Smooth muscle cell (in vitro differentiated cells): ENCODE data around the gene FLT4. TPM values are rescaled to one million over a fixed set of nuclear protein-coding genes. Genes with fewer than 3 reads are reported as not detected.

Experiments used
- DNase-seq: peaks from one replicate; lab custom pipeline; 2025; ENCODE audit not compliant: unreplicated experiment; lab: John Stamatoyannopoulos, UW
- H2AFZ ChIP-seq: fragments of 200-600 bp; sonication (generic); 2 replicates; pipeline ENCODE4 v1.6.0; 2016; ENCODE audit warnings: antibody characterized with exemption, low read depth, mild to moderate bottlenecking
- H3F3A ChIP-seq: fragments of 200-600 bp; sonication (generic); 2 replicates; pipeline ENCODE4 v1.6.0; 2017; ENCODE audit warnings: antibody characterized with exemption, low read depth
- H3K27ac ChIP-seq: fragments of 200-600 bp; sonication (generic); 2 replicates; pipeline ENCODE4 v1.5.1; 2016; ENCODE audit warnings: low read depth, mild to moderate bottlenecking
- H3K27me3 ChIP-seq: fragments of 200-600 bp; sonication (generic); 2 replicates; pipeline ENCODE4 v1.6.1; 2016; ENCODE audit warnings: low read depth, mild to moderate bottlenecking
- H3K36me3 ChIP-seq: fragments of 200-600 bp; sonication (generic); 2 replicates; pipeline ENCODE4 v1.5.1; 2016; ENCODE audit warnings: low read depth
- H3K4me1 ChIP-seq: fragments of 200-600 bp; sonication (generic); 2 replicates; pipeline ENCODE4 v1.5.1; 2016; ENCODE audit warnings: low read depth
- H3K4me2 ChIP-seq: fragments of 200-600 bp; sonication (generic); 2 replicates; pipeline ENCODE4 v1.6.0; 2016; ENCODE audit warnings: mild to moderate bottlenecking
- H3K4me3 ChIP-seq: fragments of 200-600 bp; sonication (generic); 2 replicates; pipeline ENCODE4 v1.5.1; 2016; ENCODE audit warnings: mild to moderate bottlenecking
- H3K79me2 ChIP-seq: fragments of 200-600 bp; sonication (generic); 2 replicates; pipeline ENCODE4 v1.6.0; 2016; ENCODE audit warnings: low read depth, mild to moderate bottlenecking
- H3K9ac ChIP-seq: fragments of 200-600 bp; sonication (generic); 2 replicates; pipeline ENCODE4 v1.6.0; 2016; ENCODE audit warnings: low read depth
- H3K9me3 ChIP-seq: fragments of 200-600 bp; sonication (generic); replicated peaks from 2 replicates; pipeline ENCODE4 v1.5.1; 2016; ENCODE audit warnings: low read depth
- H4K20me1 ChIP-seq: fragments of 200-600 bp; sonication (generic); 2 replicates; pipeline ENCODE4 v1.6.0; 2016; ENCODE audit warnings: low read depth
- CTCF ChIP-seq: fragments of 200-600 bp; sonication (generic); IDR thresholded peaks from 2 replicates; pipeline ENCODE4 v1.5.1; 2017; ENCODE audit warnings: borderline replicate concordance, mild to moderate bottlenecking, antibody characterized with exemption; ENCODE audit not compliant: insufficient read depth, poor library complexity, severe bottlenecking
- WGBS: methylation state at CpG from one replicate; pipeline ENCODE4 v1.1.7; 2016; ENCODE audit warnings: low lambda C conversion rate; 5-methylcytosine and 5-hydroxymethylcytosine counted together
- polyA plus RNA-seq: library from polyadenylated mRNA; unstranded; fragments of >200 nt; fragmentation: Nextera tagmentation; extraction: Ambion mirVana; gene quantifications from 2 replicates; pipeline ENCODE4 v1.2.1, GENCODE V29; 2016
- total RNA-seq: library from RNA; depleted of rRNA; stranded (reverse); fragments of >200 nt; gene quantifications from 2 replicates; pipeline ENCODE4 v1.2.3, GENCODE V29; 2014

The FLT4 gene
- total and polyA plus RNA-seq, 2 experiments from 2014 or later, result not detected

DNA sequence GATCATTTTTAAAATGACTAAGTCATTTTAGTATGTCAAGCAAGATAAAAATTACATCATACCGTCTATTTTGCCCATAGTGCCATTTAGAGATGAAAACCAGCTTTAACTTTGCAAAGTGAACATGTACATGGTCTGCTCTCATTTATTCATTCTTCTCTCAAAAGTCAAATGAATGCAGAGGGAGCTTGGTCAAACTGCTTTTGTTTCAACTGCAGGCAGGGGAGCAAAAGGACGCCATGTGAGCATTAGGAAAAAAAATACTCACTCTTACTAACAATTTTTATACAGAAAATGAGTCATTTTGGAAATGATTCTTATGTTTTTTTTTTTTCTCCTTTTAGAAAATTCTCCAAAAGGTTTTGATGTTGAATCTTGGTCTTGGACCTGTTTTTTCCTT lies 73.8 kb downstream of the FLT4 start:
- Histone ChIP-seq H3K27ac (no peak overlapping the region), H3K9ac (no peak overlapping the region), H2AFZ (no peak overlapping the region), H3K4me1 (no peaks in the 10 kb centered on the region), H4K20me1 (peaks cover 23% of the 10 kb centered on the region), H3K36me3 (peaks cover 13% of the 10 kb centered on the region), H3K9me3 (no peaks in the 10 kb centered on the region), H3K79me2 (no peaks in the 10 kb centered on the region), H3F3A (no peaks in the 10 kb centered on the region), H3K4me2 (no peak overlapping the region), H3K4me3 (no peak overlapping the region), H3K27me3 (no peaks in the 10 kb centered on the region)
- no peak for TF ChIP-seq CTCF
- 89% methylated on average over 2 of the region's 2 CpGs for WGBS
- no peak for DNase-seq

GRCh38 chr5:180568914-180569313 lies 80.5 kb downstream of the FLT4 start:
- peaks cover 13% of the 10 kb centered on the region for H4K20me1 ChIP-seq
- H3K36me3 ChIP-seq, result peaks cover 15% of the 10 kb centered on the region
- H3K27me3 ChIP-seq, result no peaks in the 10 kb centered on the region
- TF ChIP-seq CTCF, result no peak
- no peak overlapping the region for H3K27ac ChIP-seq
- peaks cover 2% of the 10 kb centered on the region for H3K79me2 ChIP-seq
- H3K4me3 ChIP-seq, result no peak overlapping the region
- 92% methylated on average over 8 of the region's 8 CpGs for WGBS
- H3K9ac ChIP-seq, result no peak overlapping the region
- H2AFZ ChIP-seq, result no peak overlapping the region
- no peaks in the 10 kb centered on the region for H3K9me3 ChIP-seq
- DNase-seq, result no peak
- no peaks in the 10 kb centered on the region for H3F3A ChIP-seq
- H3K4me2 ChIP-seq, result no peak overlapping the region
- H3K4me1 ChIP-seq, result no peaks in the 10 kb centered on the region

DNA sequence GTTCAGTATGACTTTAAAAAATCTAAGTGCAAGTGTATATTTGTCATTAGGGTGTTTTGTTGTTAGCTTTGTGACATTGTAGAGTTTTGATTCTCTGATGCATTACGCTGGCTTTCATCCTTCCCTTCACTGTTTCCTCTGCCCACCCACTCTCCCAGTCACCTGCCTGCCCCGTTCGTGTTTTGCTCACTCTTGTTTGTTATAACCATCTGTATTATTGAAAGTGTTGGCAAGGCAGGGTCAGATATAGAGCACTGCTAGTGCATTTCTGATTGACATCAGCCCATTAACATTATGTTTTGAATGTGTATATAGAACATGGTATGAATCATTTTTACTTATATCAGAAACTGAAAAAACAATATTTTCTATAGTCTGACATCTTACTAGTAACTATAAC lies 85.4 kb downstream of the FLT4 start:
- no peak for TF ChIP-seq CTCF
- H3K27ac ChIP-seq, result no peak overlapping the region
- no peaks in the 10 kb centered on the region for H3K27me3 ChIP-seq
- peaks cover 61% of the 10 kb centered on the region for H4K20me1 ChIP-seq
- H3K36me3 ChIP-seq, result peaks cover 11% of the 10 kb centered on the region
- WGBS, result 93% methylated on average over 3 of the region's 3 CpGs
- peaks cover 26% of the 10 kb centered on the region for H3K79me2 ChIP-seq
- H3K9me3 ChIP-seq, result no peaks in the 10 kb centered on the region
- H3K9ac ChIP-seq, result no peak overlapping the region
- no peak overlapping the region for H3K4me2 ChIP-seq
- H3F3A ChIP-seq, result no peaks in the 10 kb centered on the region
- no peak overlapping the region for H3K4me3 ChIP-seq
- no peak overlapping the region for H2AFZ ChIP-seq
- no peak for DNase-seq
- no peaks in the 10 kb centered on the region for H3K4me1 ChIP-seq

DNA sequence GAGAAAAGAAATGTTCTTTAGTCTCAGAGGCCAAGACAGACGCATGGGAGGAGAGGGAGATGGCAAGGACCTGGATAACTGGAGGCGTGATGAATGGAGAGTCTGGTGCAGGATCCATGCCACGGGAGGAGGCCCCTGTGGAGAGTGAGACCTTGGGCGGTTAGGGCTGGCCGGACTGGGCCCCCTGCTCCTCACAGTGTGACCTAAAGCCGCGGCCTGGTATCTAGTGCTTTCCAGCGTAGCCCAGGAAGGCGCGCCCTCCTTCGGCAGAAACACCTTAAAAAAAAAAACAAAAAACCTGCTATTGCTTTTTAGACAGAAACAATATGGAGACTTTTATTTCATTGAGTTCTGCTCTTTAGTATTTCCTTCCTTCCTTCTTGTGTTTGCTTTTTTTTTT lies 91.2 kb downstream of the FLT4 start:
- Histone ChIP-seq H3K4me1 (no peaks in the 10 kb centered on the region), H3K4me2 (no peak overlapping the region), H3K27me3 (no peaks in the 10 kb centered on the region), H3K36me3 (peaks cover 3% of the 10 kb centered on the region), H3K4me3 (no peak overlapping the region), H3K9ac (no peak overlapping the region), H4K20me1 (peaks cover 92% of the 10 kb centered on the region), H3K79me2 (peaks cover 46% of the 10 kb centered on the region), H3F3A (peaks cover 18% of the 10 kb centered on the region), H3K27ac (no peak overlapping the region), H3K9me3 (no peaks in the 10 kb centered on the region), H2AFZ (no peak overlapping the region)
- WGBS, result 94% methylated on average over 11 of the region's 11 CpGs
- no peak for DNase-seq
- no peak for TF ChIP-seq CTCF
